ENCODE results near the gene EPB41L4B.

- no peak for TF ChIP-seq CTCF (IDR thresholded peaks at IDR 0.05 in 2 of 3, conservative IDR thresholded peaks at IDR 0.05 in 1 of 3; ENCODE audit: borderline replicate concordance in 1 of 3, insufficient read depth in 1 of 3, low read depth in 2 of 3, low read length in 2 of 3)
- no peak for TF ChIP-seq POLR2A (IDR thresholded peaks at IDR 0.05; ENCODE audit: borderline replicate concordance, extremely low read depth, insufficient read depth, insufficient read length)
- TF ChIP-seq POLR2AphosphoS5 (IDR thresholded peaks at IDR 0.05; ENCODE audit: low read depth, low read length) = no peak
Measured at GRCh38 chr9:109336409-109336808, 15.6 kb upstream of the EPB41L4B start.
